Bronchial epithelial cell (primary cell): ENCODE measurements around the gene NET1. TPM values are rescaled to one million over a fixed set of nuclear protein-coding genes. Genes with fewer than 3 reads are reported as not detected.

Source experiments
- DNase-seq: peaks from one replicate; pipeline ENCODE4 v3.0.0-alpha.2; 2010; ENCODE audit warnings: low read depth
- FAIRE-seq: peaks from 2 replicates; lab custom pipeline; 2011; peaks lifted over from hg19 to GRCh38; lab: Jason Lieb, UNC
- H3K27me3 ChIP-seq: 2 replicates; pipeline ENCODE4 v1.5.1; 2011; ENCODE audit warnings: low read length; ENCODE audit not compliant: control insufficient read depth, insufficient read depth
- H3K36me3 ChIP-seq: 2 replicates; pipeline ENCODE4 v1.5.1; 2011; ENCODE audit warnings: low read length; ENCODE audit not compliant: control insufficient read depth, insufficient read depth
- H3K4me3 ChIP-seq: 2 replicates; pipeline ENCODE4 v1.5.1; 2011; ENCODE audit warnings: mild to moderate bottlenecking, low read depth, low read length, control low read depth
- CTCF ChIP-seq: IDR thresholded peaks from 2 replicates; pipeline ENCODE4 v1.5.1; 2011; ENCODE audit warnings: mild to moderate bottlenecking, moderate library complexity, low read length, control low read depth, inconsistent platforms; ENCODE audit not compliant: insufficient read depth, severe bottlenecking
- total RNA-seq: library from RNA; depleted of rRNA; stranded (reverse); fragments of >200 nt; gene quantifications from 2 replicates; pipeline ENCODE4 v1.2.1, GENCODE V29; 2014

Gene NET1
- total RNA-seq, 1 donor from 2014 or later = 118 TPM

GRCh38 chr10:5456563-5456962 lies 44.2 kb downstream of the NET1 start:
- Histone ChIP-seq H3K27me3 (no peaks in the 10 kb centered on the region), H3K4me3 (no peak overlapping the region), H3K36me3 (peaks cover 25% of the 10 kb centered on the region)
- no peak for FAIRE-seq
- DNase-seq = no peak
- no peak for TF ChIP-seq CTCF

- Histone ChIP-seq H3K4me3 (no peak overlapping the region), H3K27me3 (no peaks in the 10 kb centered on the region), H3K36me3 (peaks cover 22% of the 10 kb centered on the region)
- no peak for TF ChIP-seq CTCF
- FAIRE-seq (no peak), DNase-seq (no peak)
These were observed 45.4 kb downstream of the NET1 start for GRCh38 chr10:5457741-5458140.

- TF ChIP-seq CTCF = no peak
- H3K36me3 ChIP-seq = peaks cover 20% of the 10 kb centered on the region
- H3K4me3 ChIP-seq = no peak overlapping the region
- no peaks in the 10 kb centered on the region for H3K27me3 ChIP-seq
- FAIRE-seq (no peak), DNase-seq (no peak)
These were observed 46.1 kb downstream of the NET1 start for GRCh38 chr10:5458425-5458824.

- Histone ChIP-seq H3K4me3 (no peak overlapping the region), H3K27me3 (no peaks in the 10 kb centered on the region), H3K36me3 (peaks cover 15% of the 10 kb centered on the region)
- DNase-seq (no peak), FAIRE-seq (no peak)
- no peak for TF ChIP-seq CTCF
These were observed 46.8 kb downstream of the NET1 start for GRCh38 chr10:5458949-5459747.

- Histone ChIP-seq H3K36me3 (peaks cover 7% of the 10 kb centered on the region), H3K4me3 (no peak overlapping the region), H3K27me3 (no peaks in the 10 kb centered on the region)
- no peak for DNase-seq
- no peak for FAIRE-seq
- no peak for TF ChIP-seq CTCF
These were observed 48.3 kb downstream of the NET1 start for GRCh38 chr10:5460468-5461202.
